ENCODE measurements around the gene SEC16A.

GRCh38 chr9:136419092-136419420 is 63.8 kb downstream of the SEC16A start:
- TF ChIP-seq POLR2AphosphoS5 (IDR thresholded peaks at IDR 0.05): no peak
- TF ChIP-seq CTCF (IDR thresholded peaks at IDR 0.05): no peak
- no peak for TF ChIP-seq POLR2A (IDR thresholded peaks at IDR 0.05)
